ENCODE results near the gene CD70.
"Not testable (repeated sequence)": the region's sequence is repeated elsewhere in the genome, so short reads cannot be mapped to it uniquely, and the experiment has no call there.

- TF ChIP-seq CTCF (optimal IDR thresholded peaks at IDR 0.05 in 1 of 3, IDR thresholded peaks at IDR 0.05 in 1 of 3, conservative IDR thresholded peaks at IDR 0.05 in 1 of 3; ENCODE audit: extremely low read depth in 1 of 3, insufficient read depth in 2 of 3, low read length in 3 of 3); EZH2 (IDR thresholded peaks at IDR 0.05; ENCODE audit: low read length): not testable (repeated sequence)
Observed at GRCh38 chr19:6608146-6608545, 17.2 kb upstream of the CD70 start.

Data from keratinocyte (primary cell).